Measurements from ENCODE around the gene HTRA1.

HTRA1 gene

DNA sequence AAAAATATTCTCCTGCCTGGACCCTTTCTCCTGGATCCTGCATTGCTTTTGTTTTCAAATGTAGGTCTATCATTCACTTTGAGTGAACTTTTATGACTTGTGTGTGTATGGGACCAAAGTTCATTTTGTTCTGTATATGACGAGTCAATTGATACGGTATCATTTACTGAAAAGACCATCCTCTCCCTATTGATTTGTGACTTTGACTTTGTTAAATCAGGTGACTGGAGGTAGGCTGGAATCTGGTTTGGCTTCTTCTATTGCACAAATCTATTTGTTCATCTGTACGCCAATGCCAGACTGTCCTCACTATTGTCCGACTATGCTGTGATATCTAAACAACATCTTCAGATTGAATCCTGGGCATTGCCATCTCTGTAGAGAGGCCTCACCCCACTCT is 12.2 kb upstream of the HTRA1 start:
- no peak overlapping the region for H3K27ac ChIP-seq
- no peak for DNase-seq (ENCODE audit: low spot score)
- TF ChIP-seq CTCF (conservative IDR thresholded peaks at IDR 0.05; ENCODE audit: low read depth) = no peak
- ChIA-PET POLR2A (ENCODE audit: low non-redundant PET) (no interaction called here), CTCF (no interaction called here)

DNA sequence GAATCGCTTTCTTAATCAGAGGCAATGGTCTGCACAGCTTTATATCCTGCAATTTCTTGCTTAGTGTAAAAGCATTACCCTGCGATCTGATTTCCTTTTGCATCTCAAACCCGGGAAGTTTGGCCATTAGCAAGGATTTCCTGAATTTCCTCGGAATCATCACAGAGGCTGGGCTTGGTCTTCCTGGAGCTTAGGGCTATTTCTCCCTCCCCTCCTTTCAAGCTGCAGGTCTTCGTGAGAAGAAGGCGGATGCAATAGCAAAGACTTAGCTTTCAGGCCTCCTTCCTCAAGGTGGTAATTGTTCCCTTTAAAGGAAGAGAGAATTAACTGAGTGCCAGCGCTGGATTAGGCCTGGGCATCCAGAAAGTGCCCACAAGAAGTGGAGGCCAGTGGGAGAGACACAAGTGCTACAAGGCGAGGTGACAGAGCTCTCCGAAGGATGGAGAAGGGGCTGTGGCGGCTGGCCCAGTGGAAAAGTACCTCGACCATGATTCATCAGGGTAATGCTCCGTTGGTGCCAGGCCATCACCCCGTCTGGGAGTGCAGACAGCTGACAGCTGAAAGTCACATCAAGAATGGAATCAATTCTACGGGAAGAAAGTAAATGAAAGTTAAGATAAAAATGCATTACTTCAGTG is 10.9 kb upstream of the HTRA1 start:
- no peak for TF ChIP-seq CTCF (conservative IDR thresholded peaks at IDR 0.05; ENCODE audit: low read depth)
- ChIA-PET POLR2A (ENCODE audit: low non-redundant PET) (no interaction called here), CTCF (interaction anchor here (0.7 to 1.0 kb wide), 3 partner anchors 45 to 183 kb away, joined by 3 to 4 read pairs (median 4); no protein-coding TSS in a partner anchor)
- H3K27ac ChIP-seq = peak overlapping the region; percentile 2; the same call in 1 of the 2 replicates
- no peak for DNase-seq (ENCODE audit: low spot score)

DNA sequence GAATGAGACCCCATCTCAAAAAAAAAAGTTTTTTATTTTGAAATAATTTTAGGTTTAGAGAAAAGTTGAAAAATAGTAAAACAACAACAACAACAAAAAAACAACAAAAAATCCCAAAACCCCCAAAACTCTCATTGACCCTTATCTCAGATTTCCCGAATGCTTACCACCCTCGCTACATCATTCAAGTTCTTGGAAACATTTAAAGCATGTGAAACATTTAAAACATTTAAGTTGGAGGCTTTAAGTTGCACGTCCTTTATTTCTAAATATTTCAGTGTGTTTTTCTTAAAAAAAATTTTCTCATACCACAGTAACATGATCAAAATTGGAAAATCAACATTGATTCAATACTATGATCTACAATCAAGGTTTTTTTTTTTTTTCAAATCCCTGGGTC is 7.3 kb upstream of the HTRA1 start:
- CTCF ChIA-PET = interaction anchor here (0.6 to 0.7 kb wide), 3 partner anchors 111 to 246 kb away, joined by 3 read pairs; partner anchors contain the start of gene C10orf120
- no peak for TF ChIP-seq CTCF (conservative IDR thresholded peaks at IDR 0.05; ENCODE audit: low read depth)
- POLR2A ChIA-PET (ENCODE audit: low non-redundant PET) = no interaction called here
- DNase-seq (ENCODE audit: low spot score) = no peak
- H3K27ac ChIP-seq = no peak overlapping the region

DNA sequence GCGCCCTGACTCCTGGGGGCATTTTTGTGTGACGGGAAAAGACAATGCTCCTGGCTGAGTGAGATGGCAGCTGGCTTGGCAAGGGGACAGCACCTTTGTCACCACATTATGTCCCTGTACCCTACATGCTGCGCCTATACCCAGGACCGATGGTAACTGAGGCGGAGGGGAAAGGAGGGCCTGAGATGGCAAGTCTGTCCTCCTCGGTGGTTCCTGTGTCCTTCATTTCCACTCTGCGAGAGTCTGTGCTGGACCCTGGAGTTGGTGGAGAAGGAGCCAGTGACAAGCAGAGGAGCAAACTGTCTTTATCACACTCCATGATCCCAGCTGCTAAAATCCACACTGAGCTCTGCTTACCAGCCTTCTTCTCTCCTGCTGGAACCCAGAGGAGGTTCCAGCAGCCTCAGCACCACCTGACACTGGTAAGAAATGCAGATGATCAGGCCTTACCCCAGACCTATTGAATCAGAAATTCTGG is 6.7 kb upstream of the HTRA1 start, which contains the start of gene ARMS2:
Gene ARMS2, plus strand, starts transcription at position 51 of the 478 bp plus-strand sequence. Its CDS starts 75 bp downstream, at position 126.
- ChIA-PET POLR2A (ENCODE audit: low non-redundant PET) (no interaction called here), CTCF (interaction anchor here (0.6 to 0.8 kb wide), 3 partner anchors 10 to 187 kb away, joined by 3 to 5 read pairs (median 3); no protein-coding TSS in a partner anchor)
- no peak for TF ChIP-seq CTCF (conservative IDR thresholded peaks at IDR 0.05; ENCODE audit: low read depth)
- no peak within 1 kb of the TSS for H3K27ac ChIP-seq
- DNase-seq (ENCODE audit: low spot score) = no peak

DNA sequence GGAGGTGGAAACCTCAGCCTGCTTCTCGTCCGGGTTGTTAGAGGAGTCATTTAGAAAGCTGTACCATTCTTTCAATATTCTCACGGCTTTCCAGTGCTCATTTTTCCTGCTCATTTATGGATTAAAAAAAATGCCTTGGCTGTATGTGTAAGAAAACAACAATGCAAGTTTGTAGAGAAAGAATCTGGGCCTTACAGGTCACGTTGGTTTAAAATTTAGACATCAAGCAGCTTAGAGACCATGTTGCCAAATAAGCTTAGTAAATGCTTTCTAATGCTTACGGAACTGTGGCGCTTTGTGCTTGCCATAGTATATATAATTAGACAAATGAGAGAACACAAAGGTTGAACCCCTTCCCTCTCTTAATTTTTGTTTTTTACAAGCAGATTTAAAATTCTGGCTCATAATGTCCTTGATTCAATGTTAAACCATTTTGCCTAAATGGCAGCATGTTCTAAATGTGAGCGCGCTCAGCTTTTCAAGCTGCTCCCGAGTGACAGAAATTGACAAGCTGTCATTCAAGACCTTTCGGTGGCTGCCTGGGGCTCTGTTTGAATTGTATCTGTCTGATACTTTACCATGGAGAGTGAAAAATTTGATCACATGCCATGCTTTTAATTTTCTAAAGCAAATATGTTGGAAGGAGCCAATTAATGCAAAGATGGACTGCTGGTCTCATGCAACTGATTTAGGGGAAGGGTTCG is 5.8 kb upstream of the HTRA1 start:
- CTCF ChIA-PET = interaction anchor here (0.6 to 1.0 kb wide), 4 partner anchors 11 to 188 kb away, joined by 3 to 5 read pairs (median 3); no protein-coding TSS in a partner anchor
- H3K27ac ChIP-seq = no peak overlapping the region
- POLR2A ChIA-PET (ENCODE audit: low non-redundant PET) = no interaction called here
- TF ChIP-seq CTCF (conservative IDR thresholded peaks at IDR 0.05; ENCODE audit: low read depth) = no peak
- DNase-seq (ENCODE audit: low spot score) = no peak

GRCh38 chr10:122457934-122458333 is 3.4 kb upstream of the HTRA1 start:
- ChIA-PET CTCF (no interaction called here), POLR2A (ENCODE audit: low non-redundant PET) (interaction anchor here (0.6 kb wide), 1 partner anchor 19 kb away, joined by 3 read pairs; no protein-coding TSS in a partner anchor)
- no peak overlapping the region for H3K27ac ChIP-seq
- no peak for DNase-seq (ENCODE audit: low spot score)
- TF ChIP-seq CTCF (conservative IDR thresholded peaks at IDR 0.05; ENCODE audit: low read depth) = no peak

All from RWPE1 (cell line).